MCF 10A (cell line): ENCODE data around the gene DGKH. TPM values are rescaled to one million over a fixed set of nuclear protein-coding genes. Genes with fewer than 3 reads are reported as not detected.

ENCODE experiments used
- BruUV-seq: library from RNA; stranded (reverse); fragments of 400-500 nt; replicated peaks from 2 replicates; lab custom pipeline; 2021; lab: Mats Ljungman, UMichigan
- CTCF ChIA-PET: fragments of 300-600 bp; sonication (Branson Sonifier 250); formaldehyde crosslinking; extraction: SDS; loops from one replicate; lab custom pipeline; 2021; ENCODE audit warnings: antibody characterized with exemption, inconsistent platforms; lab: Yijun Ruan, JAX
- POLR2A ChIA-PET: fragments of 300-600, 350-650 bp; sonication (Branson Sonifier 250); formaldehyde crosslinking; extraction: SDS; loops from one replicate; lab custom pipeline; 2020; ENCODE audit warnings: antibody characterized with exemption, inconsistent platforms; lab: Yijun Ruan, JAX
- DNase-seq: peaks from one replicate; pipeline ENCODE4 v3.0.0-alpha.2; 2018; ENCODE audit not compliant: unreplicated experiment
- H3K27ac Mint-ChIP-seq: one replicate; pipeline ENCODE4 v1.8.0; 2022; ENCODE audit warnings: mild to moderate bottlenecking, low read depth, mixed read lengths; ENCODE audit not compliant: unreplicated experiment
- H3K27me3 Mint-ChIP-seq: one replicate; pipeline ENCODE4 v1.8.0; 2022; ENCODE audit warnings: mixed read lengths; ENCODE audit not compliant: insufficient read depth, unreplicated experiment
- H3K36me3 Mint-ChIP-seq: one replicate; pipeline ENCODE4 v1.8.0; 2022; ENCODE audit warnings: mild to moderate bottlenecking, moderate library complexity, mixed read lengths; ENCODE audit not compliant: insufficient read depth, unreplicated experiment
- H3K4me1 Mint-ChIP-seq: one replicate; pipeline ENCODE4 v1.8.0; 2022; ENCODE audit warnings: mixed read lengths; ENCODE audit not compliant: insufficient read depth, unreplicated experiment
- H3K4me3 Mint-ChIP-seq: one replicate; pipeline ENCODE4 v1.8.0; 2022; ENCODE audit warnings: mild to moderate bottlenecking, moderate library complexity, mixed read lengths; ENCODE audit not compliant: unreplicated experiment
- H3K9me3 Mint-ChIP-seq: one replicate; pipeline ENCODE4 v1.8.0; 2022; ENCODE audit warnings: mixed read lengths; ENCODE audit not compliant: unreplicated experiment
- CTCF ChIP-seq: fragments of 200-600 bp; IDR thresholded peaks from one replicate; pipeline ENCODE4 v1.8.0; 2022; ENCODE audit warnings: antibody characterized with exemption, mild to moderate bottlenecking; ENCODE audit not compliant: unreplicated experiment
- intact Hi-C: fragments of 100-400 bp; cut with micrococcal nuclease; formaldehyde crosslinking; loops from 2 replicates; pipeline ENCODE4 v1.14.1; 2022
- total RNA-seq: library from RNA; stranded (reverse); gene quantifications from 2 replicates; pipeline ENCODE4 v1.2.3, GENCODE V29; 2022

DGKH gene
- total RNA-seq, 1 experiment from 2014 or later = 22.3 TPM

- intact Hi-C loops = no loop called here
- CTCF ChIA-PET = no interaction called here
- Mint-ChIP-seq H3K9me3 (no peaks in the 10 kb centered on the region), H3K27me3 (no peaks in the 10 kb centered on the region), H3K4me3 (no peak overlapping the region), H3K4me1 (peaks cover 36% of the 10 kb centered on the region), H3K36me3 (peaks cover 7% of the 10 kb centered on the region), H3K27ac (peak overlapping the region; percentile 95)
- no TSS peak for BruUV-seq
- DNase-seq = no peak
- no peak for TF ChIP-seq CTCF
- POLR2A ChIA-PET = interaction anchor here (0.8 to 1.3 kb wide), 3 partner anchors 9 to 19 kb away, joined by 3 to 5 read pairs (median 3); no protein-coding TSS in a partner anchor
Measured at GRCh38 chr13:42274386-42275097, 226.1 kb downstream of the DGKH start.

GRCh38 chr13:42275098-42275471 is 226.6 kb downstream of the DGKH start:
- Mint-ChIP-seq H3K4me3 (no peak overlapping the region), H3K27me3 (no peaks in the 10 kb centered on the region), H3K36me3 (peaks cover 7% of the 10 kb centered on the region), H3K27ac (peak overlapping the region; percentile 95), H3K4me1 (peaks cover 36% of the 10 kb centered on the region), H3K9me3 (no peaks in the 10 kb centered on the region)
- TF ChIP-seq CTCF = no peak
- no peak for DNase-seq
- no TSS peak for BruUV-seq
- ChIA-PET CTCF (no interaction called here), POLR2A (interaction anchor here (0.8 to 1.3 kb wide), 2 partner anchors 9 to 19 kb away, joined by 3 to 5 read pairs; no protein-coding TSS in a partner anchor)
- intact Hi-C loops = no loop called here

GRCh38 chr13:42275506-42275905 is 227.1 kb downstream of the DGKH start:
- no TSS peak for BruUV-seq
- Mint-ChIP-seq H3K4me3 (no peak overlapping the region), H3K36me3 (peaks cover 7% of the 10 kb centered on the region), H3K27me3 (no peaks in the 10 kb centered on the region), H3K27ac (no peak overlapping the region), H3K4me1 (peaks cover 32% of the 10 kb centered on the region), H3K9me3 (no peaks in the 10 kb centered on the region)
- POLR2A ChIA-PET = interaction anchor here (0.8 kb wide), 1 partner anchor 20 kb away, joined by 5 read pairs; no protein-coding TSS in a partner anchor
- no peak for TF ChIP-seq CTCF
- intact Hi-C loops = no loop called here
- CTCF ChIA-PET = no interaction called here
- DNase-seq = no peak

GRCh38 chr13:42276683-42277082 is 228.2 kb downstream of the DGKH start:
- Mint-ChIP-seq H3K36me3 (peaks cover 4% of the 10 kb centered on the region), H3K9me3 (no peaks in the 10 kb centered on the region), H3K27ac (no peak overlapping the region), H3K4me3 (no peak overlapping the region), H3K4me1 (peaks cover 24% of the 10 kb centered on the region), H3K27me3 (no peaks in the 10 kb centered on the region)
- no peak for TF ChIP-seq CTCF
- POLR2A ChIA-PET = interaction anchor here (1.0 kb wide), 1 partner anchor 11 kb away, joined by 3 read pairs; no protein-coding TSS in a partner anchor
- CTCF ChIA-PET = no interaction called here
- intact Hi-C loops = no loop called here
- no peak for DNase-seq
- no TSS peak for BruUV-seq
